ENCODE measurements around the gene COL15A1.

The COL15A1 gene

DNA sequence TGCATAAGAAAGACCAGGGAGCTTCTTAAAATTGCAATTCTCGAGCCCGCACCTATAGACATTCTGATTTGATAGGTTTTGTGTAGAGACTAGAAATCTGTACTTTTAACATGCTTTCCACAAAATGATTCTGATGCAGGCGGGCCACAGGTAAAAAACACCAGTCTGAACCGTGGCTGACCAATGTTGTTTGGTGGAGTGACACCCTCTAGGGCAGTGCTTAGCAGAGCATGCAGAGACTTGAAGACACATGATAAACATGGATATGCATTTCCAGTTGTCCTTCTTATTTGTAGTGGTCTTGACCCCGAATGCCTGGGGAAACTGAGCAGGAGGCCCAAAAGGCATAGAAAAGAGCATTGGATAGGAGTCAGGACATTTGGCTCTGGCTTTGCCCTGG is 10.5 kb upstream of the COL15A1 start:
- Histone ChIP-seq H3K9me3 (replicated peaks; ENCODE audit: insufficient read depth, low read length) (no peaks in the 10 kb centered on the region), H4K20me1 (ENCODE audit: insufficient read depth, low read length) (no peaks in the 10 kb centered on the region), H3K4me2 (ENCODE audit: low read depth, low read length) (no peak overlapping the region), H3K4me3 (ENCODE audit: low read length) (no peak overlapping the region), H3F3A (ENCODE audit: insufficient read depth, low read length) (no peaks in the 10 kb centered on the region), H3K9me2 (replicated peaks; ENCODE audit: insufficient read depth, low read length) (no peaks in the 10 kb centered on the region), H2AFZ (ENCODE audit: low read length) (no peak overlapping the region), H3K4me1 (ENCODE audit: low read length) (0 out of 2 replicates have a peak, but pooled peaks cover 4% of the 10 kb centered on the region), H3K27ac (ENCODE audit: low read length) (no peak overlapping the region), H3K36me3 (replicated peaks; ENCODE audit: insufficient read depth, low read length) (no peaks in the 10 kb centered on the region), H3K79me2 (ENCODE audit: low read length) (no peaks in the 10 kb centered on the region), H3K9ac (ENCODE audit: low read length) (no peak overlapping the region), H3K27me3 (replicated peaks; ENCODE audit: insufficient read depth, low read length) (no peaks in the 10 kb centered on the region)
- DNase-seq: no peak
- no peak for TF ChIP-seq EZH2 (optimal IDR thresholded peaks at IDR 0.05; ENCODE audit: low read depth, low read length)
- TF ChIP-seq, protein P1, sequence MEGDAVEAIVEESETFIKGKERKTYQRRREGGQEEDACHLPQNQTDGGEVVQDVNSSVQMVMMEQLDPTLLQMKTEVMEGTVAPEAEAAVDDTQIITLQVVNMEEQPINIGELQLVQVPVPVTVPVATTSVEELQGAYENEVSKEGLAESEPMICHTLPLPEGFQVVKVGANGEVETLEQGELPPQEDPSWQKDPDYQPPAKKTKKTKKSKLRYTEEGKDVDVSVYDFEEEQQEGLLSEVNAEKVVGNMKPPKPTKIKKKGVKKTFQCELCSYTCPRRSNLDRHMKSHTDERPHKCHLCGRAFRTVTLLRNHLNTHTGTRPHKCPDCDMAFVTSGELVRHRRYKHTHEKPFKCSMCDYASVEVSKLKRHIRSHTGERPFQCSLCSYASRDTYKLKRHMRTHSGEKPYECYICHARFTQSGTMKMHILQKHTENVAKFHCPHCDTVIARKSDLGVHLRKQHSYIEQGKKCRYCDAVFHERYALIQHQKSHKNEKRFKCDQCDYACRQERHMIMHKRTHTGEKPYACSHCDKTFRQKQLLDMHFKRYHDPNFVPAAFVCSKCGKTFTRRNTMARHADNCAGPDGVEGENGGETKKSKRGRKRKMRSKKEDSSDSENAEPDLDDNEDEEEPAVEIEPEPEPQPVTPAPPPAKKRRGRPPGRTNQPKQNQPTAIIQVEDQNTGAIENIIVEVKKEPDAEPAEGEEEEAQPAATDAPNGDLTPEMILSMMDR (IDR thresholded peaks at IDR 0.05; ENCODE audit: low read length): no peak
- TF ChIP-seq EZH2phosphoT487 (IDR thresholded peaks at IDR 0.05; ENCODE audit: low read length): no peak

DNA sequence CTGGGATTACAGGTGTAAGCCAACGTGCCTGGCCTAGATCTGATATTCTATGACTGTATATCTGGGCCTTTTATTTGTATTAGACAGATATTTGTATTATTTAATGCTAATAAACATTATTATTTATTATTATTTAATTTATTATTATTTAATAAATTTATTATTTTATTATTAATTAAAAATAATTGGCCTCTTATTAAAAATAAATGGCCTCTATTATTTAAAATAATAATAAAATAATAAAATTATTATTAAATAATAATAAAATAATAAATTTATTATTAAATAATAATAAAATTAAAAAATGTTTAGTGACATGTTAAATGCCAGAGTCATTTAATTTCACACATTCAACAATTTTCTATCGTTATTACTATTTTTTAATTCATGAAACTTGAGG is 9.8 kb upstream of the COL15A1 start:
- DNase-seq: no peak
- Histone ChIP-seq H3K27me3 (replicated peaks; ENCODE audit: insufficient read depth, low read length) (no peaks in the 10 kb centered on the region), H3F3A (ENCODE audit: insufficient read depth, low read length) (no peaks in the 10 kb centered on the region), H2AFZ (ENCODE audit: low read length) (no peak overlapping the region), H4K20me1 (ENCODE audit: insufficient read depth, low read length) (no peaks in the 10 kb centered on the region), H3K9me3 (replicated peaks; ENCODE audit: insufficient read depth, low read length) (no peaks in the 10 kb centered on the region), H3K9ac (ENCODE audit: low read length) (no peak overlapping the region), H3K79me2 (ENCODE audit: low read length) (no peaks in the 10 kb centered on the region), H3K4me2 (ENCODE audit: low read depth, low read length) (no peak overlapping the region), H3K27ac (ENCODE audit: low read length) (no peak overlapping the region), H3K4me1 (ENCODE audit: low read length) (0 out of 2 replicates have a peak, but pooled peaks cover 4% of the 10 kb centered on the region), H3K36me3 (replicated peaks; ENCODE audit: insufficient read depth, low read length) (no peaks in the 10 kb centered on the region), H3K9me2 (replicated peaks; ENCODE audit: insufficient read depth, low read length) (no peaks in the 10 kb centered on the region), H3K4me3 (ENCODE audit: low read length) (no peak overlapping the region)
- TF ChIP-seq, protein P1 (IDR thresholded peaks at IDR 0.05; ENCODE audit: low read length): no peak
- TF ChIP-seq EZH2phosphoT487 (IDR thresholded peaks at IDR 0.05; ENCODE audit: low read length): no peak
- no peak for TF ChIP-seq EZH2 (optimal IDR thresholded peaks at IDR 0.05; ENCODE audit: low read depth, low read length)

DNA sequence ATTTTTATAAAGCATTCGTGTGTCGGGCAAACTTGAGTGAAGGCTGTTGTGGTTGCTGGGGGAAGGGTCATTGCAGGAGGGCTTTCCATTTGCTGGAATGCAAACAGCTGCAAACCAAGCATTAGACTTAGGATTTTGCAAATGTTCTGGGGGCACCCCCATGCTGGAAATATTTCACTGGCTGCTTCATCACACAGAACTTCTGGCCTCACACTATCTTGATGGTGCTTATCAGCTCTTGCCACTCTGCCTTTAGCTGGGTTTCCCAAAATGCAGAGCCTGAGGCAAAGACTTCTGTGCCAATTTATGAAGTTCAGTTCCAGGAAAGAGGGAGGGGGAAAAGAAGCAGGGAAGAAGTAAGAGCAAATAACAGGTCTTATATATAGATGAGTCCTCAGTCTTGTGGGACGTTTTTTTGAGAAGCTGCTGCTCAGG is 8.6 kb upstream of the COL15A1 start:
- no peak overlapping the region for H3K9ac ChIP-seq (ENCODE audit: low read length)
- H3K4me1 ChIP-seq (ENCODE audit: low read length): 0 out of 2 replicates have a peak, but pooled peaks cover 4% of the 10 kb centered on the region
- H3K9me3 ChIP-seq (replicated peaks; ENCODE audit: insufficient read depth, low read length): no peaks in the 10 kb centered on the region
- H4K20me1 ChIP-seq (ENCODE audit: insufficient read depth, low read length): no peaks in the 10 kb centered on the region
- H3K79me2 ChIP-seq (ENCODE audit: low read length): no peaks in the 10 kb centered on the region
- no peak for TF ChIP-seq EZH2 (optimal IDR thresholded peaks at IDR 0.05; ENCODE audit: low read depth, low read length)
- TF ChIP-seq, protein P1 (IDR thresholded peaks at IDR 0.05; ENCODE audit: low read length): no peak
- no peak for TF ChIP-seq EZH2phosphoT487 (IDR thresholded peaks at IDR 0.05; ENCODE audit: low read length)
- H3F3A ChIP-seq (ENCODE audit: insufficient read depth, low read length): no peaks in the 10 kb centered on the region
- no peak overlapping the region for H3K4me3 ChIP-seq (ENCODE audit: low read length)
- no peaks in the 10 kb centered on the region for H3K27me3 ChIP-seq (replicated peaks; ENCODE audit: insufficient read depth, low read length)
- DNase-seq: no peak
- no peak overlapping the region for H3K27ac ChIP-seq (ENCODE audit: low read length)
- H3K36me3 ChIP-seq (replicated peaks; ENCODE audit: insufficient read depth, low read length): no peaks in the 10 kb centered on the region
- H3K9me2 ChIP-seq (replicated peaks; ENCODE audit: insufficient read depth, low read length): no peaks in the 10 kb centered on the region
- H3K4me2 ChIP-seq (ENCODE audit: low read depth, low read length): no peak overlapping the region
- no peak overlapping the region for H2AFZ ChIP-seq (ENCODE audit: low read length)
